Fibroblast of lung (primary cell): ENCODE results near the gene OR2D2.

Experiments used
- CTCF ChIP-seq, 2 donors: IDR thresholded peaks in 1 of 2; conservative IDR thresholded peaks in 1 of 2; 1 replicate in 1 of 2; 2 replicates in 1 of 2; pipeline ENCODE4 v1.5.1; 2011 to 2012; ENCODE audit warnings: low read length in 2 of 2, control low read depth in 1 of 2, inconsistent platforms in 1 of 2, low read depth in 1 of 2, mild to moderate bottlenecking in 1 of 2
- EZH2 ChIP-seq: IDR thresholded peaks from 2 replicates; pipeline ENCODE4 v1.5.1; 2012; ENCODE audit warnings: low read length, control low read depth, mild to moderate bottlenecking; ENCODE audit errors: missing control alignments

- TF ChIP-seq EZH2 (no peak), CTCF (conservative IDR thresholded peaks at IDR 0.05 in 1 of 2, IDR thresholded peaks at IDR 0.05 in 1 of 2; ENCODE audit: low read depth in 1 of 2, low read length in 2 of 2) (no peak)
Observed at GRCh38 chr11:6892400-6892799, at the start of gene OR2D2.
